H1 (cell line): ENCODE results near the gene SHANK1. TPM values are rescaled to one million over a fixed set of nuclear protein-coding genes. Genes with fewer than 3 reads are reported as not detected.

Experiments used
- SIRT6 ChIP-seq: IDR thresholded peaks from one replicate; pipeline ENCODE4 v1.7.1; 2012; ENCODE audit warnings: low read length, inconsistent platforms
- polyA plus RNA-seq, 7 experiments: library from polyadenylated mRNA; depleted of rRNA in 3 of 7; stranded (reverse) in 5 of 7; unstranded in 2 of 7; fragments of >200 nt in 5 of 7; fragments of 200-250 nt in 2 of 7; gene quantifications; 1 replicate in 5 of 7; 2 replicates in 1 of 7; 4 replicates in 1 of 7; pipeline versions ENCODE4 v1.2.1 to v1.2.3, GENCODE V29; 2011 to 2013; ENCODE audit warnings: missing spikeins in 2 of 7, mixed read lengths in 2 of 7
- total RNA-seq: library from RNA; stranded (reverse); fragmentation: NEBNext Ultra II Directional; extraction: Animal tissue kit (Norgen Biotek cat#: 25700); gene quantifications from 2 replicates; pipeline ENCODE4 v1.2.1, GENCODE V29; 2021

The SHANK1 gene
- total and polyA plus RNA-seq, 2 of the 8 experiments (the other 6 are each of a cell fraction or from before 2014, with no cell fraction given), result 1.1 to 3.7 TPM

GRCh38 chr19:50668879-50669278 lies 50.7 kb downstream of the SHANK1 start (continued):
- TF ChIP-seq SIRT6, result no peak
